ENCODE data around the gene TMEM86A. TPM values are rescaled to one million over a fixed set of nuclear protein-coding genes. Genes with fewer than 3 reads are reported as not detected.

Gene TMEM86A
- total and polyA plus RNA-seq, 7 donors = 0.76 to 3.9 (median 2.4) TPM

DNA sequence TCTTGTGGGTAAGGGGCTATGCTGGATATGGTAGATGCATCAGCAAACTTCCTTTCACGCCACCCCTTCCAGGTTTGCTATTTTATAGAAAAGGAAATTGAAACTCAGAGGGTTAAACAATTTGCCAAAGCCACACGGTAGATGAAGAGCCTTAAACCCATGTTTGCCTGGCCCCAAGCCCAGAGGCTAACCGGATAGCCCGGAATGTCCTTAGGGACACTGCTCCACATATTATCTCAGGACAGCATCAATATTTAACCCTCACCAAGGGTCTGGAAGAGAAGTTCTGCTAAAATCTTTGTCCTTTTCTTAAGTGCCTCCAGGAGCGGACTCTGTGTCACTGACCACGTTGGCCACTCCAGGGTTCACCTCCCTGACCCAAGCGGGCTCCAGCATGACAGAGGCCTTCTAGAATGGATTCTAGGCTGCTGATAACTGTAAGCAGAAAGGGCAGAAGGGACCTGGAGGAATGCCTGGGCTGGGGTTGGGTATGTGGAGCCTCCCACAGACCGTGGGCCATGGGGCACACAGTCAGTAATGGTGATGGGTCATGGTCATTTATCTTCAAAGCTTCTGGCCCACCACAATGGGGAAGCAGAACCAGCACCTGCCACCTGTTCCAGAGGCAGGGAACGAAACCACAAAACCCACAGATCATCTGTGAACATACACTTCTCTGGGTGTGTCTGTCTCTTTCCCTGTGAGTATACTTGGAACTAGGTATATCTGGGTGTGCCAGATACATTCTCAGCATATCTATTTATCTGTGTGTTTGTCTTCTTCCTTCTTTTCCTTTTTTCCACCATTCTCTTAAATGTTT, 5.4 kb upstream of the TMEM86A start:
- Histone ChIP-seq H3K9me3 (no peaks in the 10 kb centered on the region), H3K36me3 (ENCODE audit: insufficient read depth in 1 of 2, low read depth in 1 of 2) (no peaks in the 10 kb centered on the region), H3K4me3 (no peak overlapping the region), H3K4me1 (peaks cover 3% of the 10 kb centered on the region), H3K27ac (no peak overlapping the region), H3K27me3 (ENCODE audit: insufficient read depth in 3 of 3, low read length in 2 of 3) (no peaks in the 10 kb centered on the region)
- TF ChIP-seq, protein P1, sequence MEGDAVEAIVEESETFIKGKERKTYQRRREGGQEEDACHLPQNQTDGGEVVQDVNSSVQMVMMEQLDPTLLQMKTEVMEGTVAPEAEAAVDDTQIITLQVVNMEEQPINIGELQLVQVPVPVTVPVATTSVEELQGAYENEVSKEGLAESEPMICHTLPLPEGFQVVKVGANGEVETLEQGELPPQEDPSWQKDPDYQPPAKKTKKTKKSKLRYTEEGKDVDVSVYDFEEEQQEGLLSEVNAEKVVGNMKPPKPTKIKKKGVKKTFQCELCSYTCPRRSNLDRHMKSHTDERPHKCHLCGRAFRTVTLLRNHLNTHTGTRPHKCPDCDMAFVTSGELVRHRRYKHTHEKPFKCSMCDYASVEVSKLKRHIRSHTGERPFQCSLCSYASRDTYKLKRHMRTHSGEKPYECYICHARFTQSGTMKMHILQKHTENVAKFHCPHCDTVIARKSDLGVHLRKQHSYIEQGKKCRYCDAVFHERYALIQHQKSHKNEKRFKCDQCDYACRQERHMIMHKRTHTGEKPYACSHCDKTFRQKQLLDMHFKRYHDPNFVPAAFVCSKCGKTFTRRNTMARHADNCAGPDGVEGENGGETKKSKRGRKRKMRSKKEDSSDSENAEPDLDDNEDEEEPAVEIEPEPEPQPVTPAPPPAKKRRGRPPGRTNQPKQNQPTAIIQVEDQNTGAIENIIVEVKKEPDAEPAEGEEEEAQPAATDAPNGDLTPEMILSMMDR (IDR thresholded peaks at IDR 0.05) = no peak
- DNase-seq = no peak
- WGBS, 3 donors = 41 to 46% (median 41%) methylated on average over 9 of the region's 9 CpGs
- intact Hi-C loops (cut with DNase I) = no loop called here
- no peak for ATAC-seq

DNA sequence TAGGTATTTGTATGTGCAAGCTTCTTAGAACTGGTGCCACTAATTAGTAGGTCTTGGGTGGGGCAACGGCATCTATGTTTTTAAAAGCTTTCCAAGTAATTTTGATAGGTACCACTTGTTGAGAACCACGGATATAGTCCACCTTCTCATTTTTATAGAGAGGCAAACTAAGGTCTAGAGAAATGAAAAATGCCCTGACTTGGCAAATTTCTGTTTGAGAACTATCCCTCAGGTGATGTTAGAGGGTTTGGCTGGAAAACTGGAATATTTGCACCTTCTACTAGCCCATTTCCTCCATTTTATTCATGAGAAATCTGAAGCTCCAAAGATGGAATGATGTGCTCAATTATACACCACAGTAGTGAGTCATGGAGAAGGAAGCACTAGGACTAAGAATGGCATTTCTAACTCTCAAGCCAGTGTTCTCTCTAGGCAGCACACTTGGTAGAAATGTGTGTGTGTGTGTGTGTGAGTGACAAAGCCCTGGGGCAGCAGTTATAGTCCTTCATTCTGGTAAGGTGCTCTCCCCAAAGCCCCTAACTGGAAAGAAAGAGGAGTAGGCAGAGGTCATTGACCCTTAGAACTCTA, 1.8 kb upstream of the TMEM86A start:
- peaks cover 11% of the 10 kb centered on the region for H3K4me1 ChIP-seq
- TF ChIP-seq, protein P1 (IDR thresholded peaks at IDR 0.05) = no peak
- ATAC-seq (no peak), DNase-seq (no peak)
- no peaks in the 10 kb centered on the region for H3K27me3 ChIP-seq (ENCODE audit: insufficient read depth in 3 of 3, low read length in 2 of 3)
- peaks cover 0 to 8% of the 10 kb centered on the region in 2 donors for H3K36me3 ChIP-seq (ENCODE audit: insufficient read depth in 1 of 2, low read depth in 1 of 2)
- no peak overlapping the region for H3K4me3 ChIP-seq
- intact Hi-C loops (cut with DNase I) = loop anchor here in 1 of 2 donors (5.0 kb wide), 1 partner anchor 304 kb away; the partner anchor contains the start of gene LDHA
- WGBS, 3 donors = 80 to 88% (median 84%) methylated on average over 2 of the region's 2 CpGs
- no peak overlapping the region for H3K27ac ChIP-seq
- no peaks in the 10 kb centered on the region for H3K9me3 ChIP-seq

DNA sequence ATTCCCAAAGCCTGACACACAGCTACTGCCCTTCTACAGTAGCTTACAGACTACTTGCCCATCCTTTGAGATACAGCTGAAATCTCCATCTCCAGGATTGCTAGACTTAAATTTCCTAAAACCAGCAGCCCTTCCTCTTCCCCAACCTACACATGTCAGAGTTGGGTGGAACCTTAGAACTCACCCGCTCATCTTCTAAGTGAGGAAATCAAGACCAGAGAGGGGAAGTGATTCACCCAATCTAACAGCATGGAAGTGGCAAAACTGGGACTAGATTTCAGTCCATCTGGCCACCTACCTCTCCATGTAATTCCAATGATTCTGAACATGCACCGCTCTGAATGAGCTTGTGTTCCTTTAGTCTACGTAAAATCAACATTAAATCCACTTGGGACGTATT, 1.0 kb upstream of the TMEM86A start:
- peaks cover 11% of the 10 kb centered on the region for H3K4me1 ChIP-seq
- peaks cover 0 to 16% of the 10 kb centered on the region in 2 donors for H3K36me3 ChIP-seq (ENCODE audit: insufficient read depth in 1 of 2, low read depth in 1 of 2)
- no peak overlapping the region for H3K4me3 ChIP-seq
- no peak for ATAC-seq
- WGBS, 3 donors = 85 to 90% (median 90%) methylated on average over 4 of the region's 4 CpGs
- intact Hi-C loops (cut with DNase I) = loop anchor here in 1 of 2 donors (5.0 kb wide), 1 partner anchor 305 kb away; the partner anchor contains the start of gene LDHA
- H3K27ac ChIP-seq = no peak overlapping the region
- TF ChIP-seq, protein P1 (IDR thresholded peaks at IDR 0.05) = no peak
- no peaks in the 10 kb centered on the region for H3K27me3 ChIP-seq (ENCODE audit: insufficient read depth in 3 of 3, low read length in 2 of 3)
- no peaks in the 10 kb centered on the region for H3K9me3 ChIP-seq
- no peak for DNase-seq

DNA sequence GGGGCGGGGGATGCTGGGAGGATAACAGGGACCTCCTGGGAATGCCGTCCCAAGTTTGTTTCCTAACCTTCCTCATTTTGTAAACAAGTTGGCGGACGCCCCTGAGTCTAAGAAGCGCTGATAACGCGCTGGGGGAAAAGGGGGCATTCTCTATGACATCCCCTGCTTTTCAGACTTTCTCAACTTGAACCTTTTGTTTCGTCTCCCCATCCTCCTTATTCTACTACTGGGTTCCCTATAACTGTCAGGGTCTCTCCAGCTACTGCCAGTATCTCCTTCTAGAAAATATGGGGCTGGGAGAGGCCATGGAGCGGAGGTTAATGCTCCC, 654 bp downstream of the TMEM86A start:
- DNase-seq (no peak), ATAC-seq (no peak)
- 9 to 18% (median 9%) methylated on average over 9 of the region's 9 CpGs for WGBS, 3 donors
- Histone ChIP-seq H3K27me3 (ENCODE audit: insufficient read depth in 3 of 3, low read length in 2 of 3) (no peaks in the 10 kb centered on the region), H3K9me3 (no peaks in the 10 kb centered on the region), H3K36me3 (ENCODE audit: insufficient read depth in 1 of 2, low read depth in 1 of 2) (peaks cover 0 to 21% of the 10 kb centered on the region in 2 donors), H3K4me3 (peak overlapping the region; percentile 87), H3K27ac (peak overlapping the region; percentile 79), H3K4me1 (peaks cover 11% of the 10 kb centered on the region)
- intact Hi-C loops (cut with DNase I) = loop anchor here in 1 of 2 donors (5.0 kb wide), 1 partner anchor 307 kb away; the partner anchor contains the start of gene LDHA
- TF ChIP-seq, protein P1 (IDR thresholded peaks at IDR 0.05) = no peak

All from psoas muscle (tissue), 8 donors.